Measurements from ENCODE around the gene NCAM1. TPM values are rescaled to one million over a fixed set of nuclear protein-coding genes. Genes with fewer than 3 reads are reported as not detected.

NCAM1 gene
- total RNA-seq, 2 donors from 2014 or later, result 225 to 229 TPM

- Histone ChIP-seq H3K36me3 (no peaks in the 10 kb centered on the region), H3K27me3 (no peaks in the 10 kb centered on the region), H3K4me3 (no peak overlapping the region), H3K4me1 (no peaks in the 10 kb centered on the region), H3K27ac (no peak overlapping the region), H3K9me3 (no peaks in the 10 kb centered on the region)
- no peak for TF ChIP-seq CTCF (IDR thresholded peaks at IDR 0.05)
- no peak for DNase-seq (ENCODE audit: low spot score)
Observed at GRCh38 chr11:113272927-113273615, 311.9 kb downstream of the NCAM1 start.

- no peak for DNase-seq (ENCODE audit: low spot score)
- no peaks in the 10 kb centered on the region for H3K9me3 ChIP-seq
- no peak overlapping the region for H3K4me3 ChIP-seq
- TF ChIP-seq CTCF (IDR thresholded peaks at IDR 0.05), result no peak
- no peaks in the 10 kb centered on the region for H3K27me3 ChIP-seq
- H3K36me3 ChIP-seq, result no peaks in the 10 kb centered on the region
- no peaks in the 10 kb centered on the region for H3K4me1 ChIP-seq
- no peak overlapping the region for H3K27ac ChIP-seq
Observed at GRCh38 chr11:113273720-113274119, 312.5 kb downstream of the NCAM1 start.

GRCh38 chr11:113274713-113275582, 313.7 kb downstream of the NCAM1 start:
- H3K27me3 ChIP-seq, result no peaks in the 10 kb centered on the region
- no peak overlapping the region for H3K27ac ChIP-seq
- no peaks in the 10 kb centered on the region for H3K4me1 ChIP-seq
- DNase-seq (ENCODE audit: low spot score), result no peak
- no peaks in the 10 kb centered on the region for H3K36me3 ChIP-seq
- H3K9me3 ChIP-seq, result no peaks in the 10 kb centered on the region
- no peak for TF ChIP-seq CTCF (IDR thresholded peaks at IDR 0.05)
- no peak overlapping the region for H3K4me3 ChIP-seq

- Histone ChIP-seq H3K27me3 (no peaks in the 10 kb centered on the region), H3K27ac (no peak overlapping the region), H3K4me3 (no peak overlapping the region), H3K36me3 (no peaks in the 10 kb centered on the region), H3K4me1 (no peaks in the 10 kb centered on the region), H3K9me3 (no peaks in the 10 kb centered on the region)
- no peak for TF ChIP-seq CTCF (IDR thresholded peaks at IDR 0.05)
- no peak for DNase-seq (ENCODE audit: low spot score)
Observed at GRCh38 chr11:113275602-113276001, 314.4 kb downstream of the NCAM1 start.

GRCh38 chr11:113276466-113276865, 315.2 kb downstream of the NCAM1 start:
- H3K4me1 ChIP-seq, result no peaks in the 10 kb centered on the region
- H3K4me3 ChIP-seq, result no peak overlapping the region
- H3K27me3 ChIP-seq, result no peaks in the 10 kb centered on the region
- H3K27ac ChIP-seq, result no peak overlapping the region
- no peak for TF ChIP-seq CTCF (IDR thresholded peaks at IDR 0.05)
- no peaks in the 10 kb centered on the region for H3K9me3 ChIP-seq
- no peak for DNase-seq (ENCODE audit: low spot score)
- no peaks in the 10 kb centered on the region for H3K36me3 ChIP-seq
